ENCODE results near the gene PSMA8. TPM values are rescaled to one million over a fixed set of nuclear protein-coding genes. Genes with fewer than 3 reads are reported as not detected.

The PSMA8 gene
- total RNA-seq, 1 donor from 2014 or later = not detected

- Histone ChIP-seq H3K4me1 (no peaks in the 10 kb centered on the region), H3K27ac (no peak overlapping the region), H3K4me3 (no peak overlapping the region), H3K27me3 (no peaks in the 10 kb centered on the region), H3K36me3 (no peaks in the 10 kb centered on the region), H3K9me3 (no peaks in the 10 kb centered on the region)
- DNase-seq (ENCODE audit: low spot score in 2 of 2) = no peak
- no peak for TF ChIP-seq CTCF (IDR thresholded peaks at IDR 0.05)
- intact Hi-C loops (cut with DNase I) = no loop called here
Measured at GRCh38 chr18:26208977-26209376, 75.3 kb downstream of the PSMA8 start.

- DNase-seq (ENCODE audit: low spot score in 2 of 2) = no peak
- no peaks in the 10 kb centered on the region for H3K27me3 ChIP-seq
- H3K27ac ChIP-seq = no peak overlapping the region
- H3K9me3 ChIP-seq = no peaks in the 10 kb centered on the region
- H3K4me1 ChIP-seq = no peaks in the 10 kb centered on the region
- no peak for TF ChIP-seq CTCF (IDR thresholded peaks at IDR 0.05)
- H3K4me3 ChIP-seq = no peak overlapping the region
- intact Hi-C loops (cut with DNase I) = no loop called here
- H3K36me3 ChIP-seq = no peaks in the 10 kb centered on the region
Measured at GRCh38 chr18:26210147-26210546, 76.5 kb downstream of the PSMA8 start.

- Histone ChIP-seq H3K4me1 (no peaks in the 10 kb centered on the region), H3K9me3 (no peaks in the 10 kb centered on the region), H3K27me3 (no peaks in the 10 kb centered on the region), H3K4me3 (no peak overlapping the region), H3K36me3 (no peaks in the 10 kb centered on the region), H3K27ac (no peak overlapping the region)
- intact Hi-C loops (cut with DNase I) = no loop called here
- TF ChIP-seq CTCF (IDR thresholded peaks at IDR 0.05) = no peak
- no peak for DNase-seq (ENCODE audit: low spot score in 2 of 2)
Measured at GRCh38 chr18:26215247-26215970, 81.7 kb downstream of the PSMA8 start.

- DNase-seq (ENCODE audit: low spot score in 2 of 2) = no peak
- no peaks in the 10 kb centered on the region for H3K36me3 ChIP-seq
- H3K4me1 ChIP-seq = peaks cover 0 to 7% of the 10 kb centered on the region in 2 donors
- intact Hi-C loops (cut with DNase I) = loop anchor here (10.0 kb wide), 2 partner anchors 870 to 990 kb away; partner anchors contain the start of gene ZNF521
- no peak overlapping the region for H3K27ac ChIP-seq
- no peak for TF ChIP-seq CTCF (IDR thresholded peaks at IDR 0.05)
- H3K9me3 ChIP-seq = no peaks in the 10 kb centered on the region
- peak overlapping the region in 1 of 2 donors; percentile 96 for H3K4me3 ChIP-seq
- no peaks in the 10 kb centered on the region for H3K27me3 ChIP-seq
Measured at GRCh38 chr18:26225022-26225693, 91.5 kb downstream of the PSMA8 start.

- no peak for TF ChIP-seq CTCF (IDR thresholded peaks at IDR 0.05)
- Histone ChIP-seq H3K27ac (peak overlapping the region in 1 of 2 donors; percentile 66), H3K4me1 (peaks cover 0 to 7% of the 10 kb centered on the region in 2 donors), H3K36me3 (no peaks in the 10 kb centered on the region), H3K4me3 (peak overlapping the region; percentile 80 to 96), H3K9me3 (no peaks in the 10 kb centered on the region), H3K27me3 (no peaks in the 10 kb centered on the region)
- intact Hi-C loops (cut with DNase I) = loop anchor here (1.0 to 10.0 kb wide), 5 partner anchors 136 to 991 kb away; partner anchors contain the start of genes SS18 and ZNF521
- no peak for DNase-seq (ENCODE audit: low spot score in 2 of 2)
Measured at GRCh38 chr18:26225915-26226228, 92.2 kb downstream of the PSMA8 start.
